HG03175 (cell line): ENCODE measurements around the gene PSPH.
A peak's percentile ranks its signal among the peaks of the same experiment; 100 is the strongest.

Experiments used
- ATAC-seq: cut with Tn5 transposase; IDR thresholded peaks from one replicate; pipeline ENCODE4 v1.9.1; 2021; ENCODE audit warnings: mild to moderate bottlenecking, moderate library complexity; ENCODE audit not compliant: unreplicated experiment

Gene PSPH

DNA sequence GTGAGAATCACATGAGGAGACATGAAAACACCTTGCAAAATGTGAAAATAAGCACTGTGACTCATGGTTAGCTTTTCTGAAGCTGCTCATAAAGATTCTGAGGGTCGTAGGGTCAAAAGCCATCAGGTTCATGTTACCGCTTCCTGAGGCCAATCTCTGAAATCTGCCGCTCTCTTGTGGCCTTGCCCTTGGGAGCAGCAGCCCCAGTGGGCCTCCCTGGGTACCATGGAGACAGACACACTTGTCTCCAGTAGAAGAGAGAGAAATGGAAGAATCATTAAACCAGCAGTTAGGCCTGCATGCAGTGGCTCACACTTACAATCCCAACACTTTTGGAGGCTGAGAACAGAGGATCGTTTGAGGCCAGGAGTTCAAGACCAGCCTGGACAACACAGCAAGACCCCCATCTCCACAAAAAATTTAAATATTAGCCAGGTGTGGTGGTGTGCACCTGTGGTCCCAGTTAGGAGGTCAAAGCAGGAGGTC lies 44.0 kb downstream of the PSPH start:
- ATAC-seq = no peak

DNA sequence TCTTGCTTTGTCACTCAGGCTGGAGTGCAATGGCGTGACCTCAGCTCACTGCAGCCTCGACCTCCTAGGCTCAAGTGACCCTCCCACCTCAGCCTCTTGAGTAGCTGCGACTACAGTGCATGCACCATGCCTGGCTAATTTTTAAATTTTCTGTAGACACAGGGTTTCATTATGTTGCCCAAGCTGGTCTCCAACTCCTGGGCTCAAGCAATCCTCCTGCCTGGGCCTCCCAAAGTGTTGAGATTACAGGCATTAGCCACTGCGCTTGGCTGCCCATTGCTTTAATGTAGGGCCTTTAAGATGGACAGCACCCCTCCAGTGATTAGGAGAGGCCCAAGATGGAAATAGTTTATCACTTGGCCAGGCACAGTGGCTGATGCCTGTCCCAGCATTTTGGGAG lies 47.5 kb downstream of the PSPH start:
- no peak for ATAC-seq

DNA sequence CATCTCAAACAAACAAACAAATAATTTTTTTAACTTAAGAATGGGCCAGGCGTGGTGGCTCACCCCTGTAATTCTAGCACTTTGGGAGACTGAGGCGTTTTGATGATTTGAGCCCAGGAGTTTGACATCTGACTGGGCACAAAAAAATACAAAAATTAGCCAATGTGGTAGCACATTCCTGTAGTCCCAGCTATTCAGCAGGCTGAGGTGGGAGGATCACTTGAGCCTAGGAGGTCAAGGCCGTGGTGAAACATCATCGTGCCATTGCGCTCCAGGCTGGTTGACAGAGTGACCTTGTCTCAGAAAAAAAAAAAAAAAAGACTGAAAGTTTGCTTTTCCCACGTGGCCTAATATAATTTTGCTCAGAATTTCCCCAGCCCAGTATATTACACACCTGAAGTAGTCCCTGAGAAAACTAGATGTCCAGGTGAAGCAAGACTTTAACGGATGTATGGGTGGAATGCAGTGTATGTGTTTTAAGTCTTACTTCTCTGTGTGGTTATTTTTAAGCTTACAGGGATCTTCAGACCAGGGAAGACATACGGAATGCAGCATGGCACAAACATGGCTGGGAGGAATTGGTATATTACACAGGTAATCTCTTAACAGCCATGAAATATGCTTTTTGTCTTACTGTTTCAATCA lies 54.3 kb downstream of the PSPH start:
- ATAC-seq = no peak

DNA sequence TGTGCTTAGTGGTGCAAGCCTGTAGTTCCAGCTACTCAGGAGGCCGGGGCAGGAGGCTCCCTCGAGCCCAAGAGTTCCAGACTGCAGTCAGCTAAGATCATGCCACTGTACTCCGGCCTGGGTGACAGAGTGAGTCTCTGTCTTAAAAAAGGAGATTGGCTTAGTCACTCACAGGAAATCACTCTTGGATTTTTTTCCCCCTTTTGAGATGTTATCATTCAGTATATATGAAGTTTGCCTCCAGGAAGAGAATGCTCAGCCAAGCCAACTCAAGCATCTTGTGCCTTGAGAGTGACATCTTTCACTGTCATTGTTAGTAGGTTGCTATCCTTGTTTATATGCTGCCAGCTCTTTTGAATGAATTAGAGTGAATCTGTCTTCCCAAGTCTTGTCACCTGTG lies 58.9 kb downstream of the PSPH start:
- ATAC-seq = no peak

DNA sequence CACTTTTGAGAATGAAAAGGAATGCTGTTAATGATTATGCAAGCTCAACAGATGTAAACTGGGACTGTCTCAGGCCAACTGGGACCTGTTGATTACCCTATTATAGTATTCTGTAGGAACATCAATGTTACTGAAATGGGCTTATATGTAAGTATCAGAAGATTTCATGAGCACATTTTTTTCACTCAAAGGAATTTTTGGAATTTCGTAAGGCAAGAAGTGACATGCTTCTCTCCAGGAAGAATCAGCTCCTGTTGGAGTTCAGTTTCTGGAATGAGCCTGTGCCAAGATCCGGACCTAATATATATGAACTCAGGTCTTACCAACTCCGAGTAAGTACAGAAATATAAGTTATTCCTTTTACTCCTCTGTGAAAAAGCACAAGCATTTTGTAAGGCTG lies 67.7 kb downstream of the PSPH start:
- ATAC-seq = no peak

DNA sequence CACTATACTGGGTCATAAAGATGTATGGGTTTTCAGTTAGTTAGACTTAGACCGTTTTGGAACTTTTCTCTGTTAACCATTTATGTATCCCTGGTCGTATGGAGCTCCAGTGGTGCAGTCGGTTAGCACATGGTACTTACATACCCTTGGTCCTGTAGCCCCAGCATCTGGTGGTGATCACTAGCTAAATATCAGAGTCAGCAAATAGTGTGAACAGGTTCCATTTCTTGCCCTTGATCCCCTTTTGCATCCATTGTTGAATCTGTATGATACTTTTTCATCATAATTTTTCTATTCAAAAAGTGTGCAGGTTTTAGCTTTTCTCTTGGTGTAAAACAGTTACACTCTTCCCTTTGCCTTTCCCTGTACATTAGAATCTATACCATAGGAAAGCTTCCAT lies 71.0 kb downstream of the PSPH start:
- no peak for ATAC-seq

DNA sequence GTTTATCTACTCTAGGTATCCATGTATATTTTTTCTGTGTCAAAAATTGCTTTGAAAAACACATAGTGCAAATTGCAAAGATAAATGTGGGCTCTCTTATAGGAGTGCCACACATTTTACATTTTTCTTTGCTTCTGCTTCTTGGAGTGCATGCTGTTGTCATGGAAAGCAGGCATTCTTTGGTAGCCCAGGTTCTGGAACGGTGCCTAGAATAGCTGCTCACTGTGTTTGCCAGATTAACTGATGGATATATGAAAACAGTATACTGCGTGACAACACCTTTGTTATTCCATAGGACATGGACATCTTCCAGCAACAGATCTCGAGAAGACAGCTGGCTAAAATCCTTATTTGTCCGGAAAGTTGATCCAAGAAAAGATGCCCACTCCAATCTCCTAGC lies 73.4 kb downstream of the PSPH start:
- ATAC-seq = no peak

DNA sequence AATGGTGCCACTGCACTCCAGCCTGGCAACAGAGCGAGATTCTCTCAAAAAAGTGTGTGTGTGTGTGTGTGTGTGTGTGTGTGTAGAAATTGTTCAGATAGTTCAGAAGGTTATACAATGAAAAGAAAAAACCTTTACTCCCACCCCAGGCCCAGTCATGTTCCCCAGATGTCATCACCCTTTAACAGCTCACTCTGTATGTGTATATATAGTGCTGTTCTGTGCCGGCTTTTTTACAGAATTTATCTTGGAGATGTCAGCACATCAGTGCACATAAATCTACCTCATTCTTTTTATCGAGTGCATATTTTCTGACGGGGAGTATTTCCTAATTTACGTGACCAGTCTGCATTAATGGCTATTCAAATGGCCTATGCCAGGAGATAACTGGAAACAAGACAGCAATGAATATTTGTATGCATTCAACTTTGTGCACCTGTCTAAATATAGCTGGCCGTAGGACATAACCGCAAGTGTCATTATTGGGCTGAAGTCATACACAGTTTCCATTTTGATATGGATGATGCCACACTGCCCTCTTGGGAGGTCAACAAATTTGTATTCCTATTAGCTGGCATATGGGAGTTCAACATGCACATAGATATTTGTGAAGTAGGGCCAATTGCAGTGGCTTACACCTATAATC lies 75.1 kb downstream of the PSPH start:
- no peak for ATAC-seq

DNA sequence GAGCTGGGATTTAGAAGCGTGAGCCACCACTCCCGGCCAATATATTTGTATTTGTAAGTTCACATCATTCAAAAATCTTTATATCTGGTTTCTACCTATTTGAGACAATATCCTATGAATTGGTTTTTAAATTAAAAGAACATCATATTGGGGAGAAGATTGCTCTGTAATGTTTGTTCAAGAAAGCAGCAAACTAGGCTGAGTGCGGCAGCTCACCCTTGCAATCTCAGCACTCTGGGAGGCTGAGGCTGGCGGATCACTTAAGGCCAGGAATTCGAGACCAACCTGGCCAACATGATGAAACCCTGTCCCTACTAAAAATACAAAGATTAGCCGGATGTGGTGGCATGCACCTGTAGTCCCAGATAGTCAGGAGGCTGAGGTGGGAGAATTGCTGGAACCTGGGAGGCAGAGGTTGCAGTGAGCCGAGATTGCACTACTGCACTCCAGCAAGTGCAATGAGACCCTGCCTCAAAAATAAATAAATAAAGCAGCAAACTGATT lies 77.4 kb downstream of the PSPH start:
- ATAC-seq = no peak

DNA sequence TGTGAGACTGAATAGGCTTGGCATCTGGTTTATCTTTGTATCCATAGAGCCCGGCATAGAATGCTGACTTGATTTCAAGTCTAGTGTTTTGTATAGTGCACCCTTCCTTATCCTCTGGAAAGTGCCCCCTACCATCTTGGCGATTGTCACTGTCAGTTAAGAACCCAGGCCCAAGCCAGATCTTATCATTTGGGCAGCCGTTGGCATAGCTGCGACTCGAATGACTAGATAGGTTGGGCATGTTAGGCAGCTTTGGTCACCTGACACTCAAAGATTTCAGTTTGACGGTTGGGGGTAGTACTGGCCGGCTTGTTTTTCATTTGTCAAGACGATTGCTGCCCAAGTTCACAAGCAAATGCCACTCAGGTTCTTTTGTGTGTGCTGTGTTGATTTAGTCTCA lies 80.3 kb downstream of the PSPH start:
- no peak for ATAC-seq

DNA sequence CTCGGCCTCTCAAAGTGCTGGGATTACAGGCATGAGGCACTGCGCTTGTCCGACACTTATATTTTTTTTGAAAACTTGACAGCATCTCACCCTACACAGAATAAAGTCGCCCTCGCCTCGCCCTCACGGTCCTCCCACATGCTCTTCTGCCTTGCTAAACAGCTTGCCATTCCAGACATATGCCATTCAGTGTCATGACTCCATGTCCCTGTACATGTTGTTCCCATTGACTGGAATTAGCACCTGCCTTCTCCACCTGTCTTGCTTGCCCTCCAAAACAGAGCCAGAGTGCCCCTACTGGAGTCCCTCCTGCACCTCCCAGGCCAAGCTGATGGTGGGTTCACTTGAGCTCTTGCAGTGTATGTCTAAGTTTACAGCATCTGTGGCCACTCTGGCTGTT lies 80.7 kb downstream of the PSPH start:
- no peak for ATAC-seq

DNA sequence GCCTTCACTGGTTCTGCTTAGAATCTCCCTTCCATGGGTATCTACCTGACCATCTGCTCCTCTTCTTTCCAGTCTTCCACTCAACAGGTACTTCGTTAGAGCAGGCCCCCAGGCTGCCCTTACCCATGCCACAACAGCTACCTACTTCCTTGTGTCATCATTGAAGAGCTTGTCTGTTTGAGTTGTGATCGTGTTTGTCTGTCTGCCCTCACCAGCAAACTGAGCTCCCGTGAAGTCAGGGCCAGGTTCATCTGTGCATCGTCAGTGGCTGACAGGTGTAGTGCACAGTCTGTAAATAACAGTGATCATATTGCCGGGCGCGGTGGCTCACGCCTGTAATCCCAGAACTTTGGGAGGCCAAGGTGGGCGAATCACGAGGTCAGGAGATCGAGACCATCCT lies 81.9 kb downstream of the PSPH start:
- no peak for ATAC-seq

DNA sequence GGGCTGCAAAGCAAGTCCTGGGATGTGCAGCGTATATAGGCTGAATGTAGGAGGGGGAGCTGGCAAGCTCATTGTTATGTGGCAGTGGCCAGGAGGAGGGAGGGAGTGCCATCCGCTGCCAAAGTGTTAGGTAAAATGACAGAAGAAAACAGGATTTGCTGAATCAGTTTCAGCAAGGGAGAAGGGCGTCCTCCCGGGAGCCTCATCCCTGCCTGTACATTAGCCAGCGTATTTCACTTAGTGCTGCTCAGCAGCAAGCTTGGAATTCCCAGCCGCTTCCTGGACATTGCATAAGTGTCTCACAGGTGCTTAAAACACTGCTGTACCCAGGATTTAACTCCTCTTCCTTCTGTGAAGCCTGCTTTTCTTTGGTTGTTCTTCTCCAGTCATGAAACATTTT lies 84.4 kb downstream of the PSPH start:
- no peak for ATAC-seq

DNA sequence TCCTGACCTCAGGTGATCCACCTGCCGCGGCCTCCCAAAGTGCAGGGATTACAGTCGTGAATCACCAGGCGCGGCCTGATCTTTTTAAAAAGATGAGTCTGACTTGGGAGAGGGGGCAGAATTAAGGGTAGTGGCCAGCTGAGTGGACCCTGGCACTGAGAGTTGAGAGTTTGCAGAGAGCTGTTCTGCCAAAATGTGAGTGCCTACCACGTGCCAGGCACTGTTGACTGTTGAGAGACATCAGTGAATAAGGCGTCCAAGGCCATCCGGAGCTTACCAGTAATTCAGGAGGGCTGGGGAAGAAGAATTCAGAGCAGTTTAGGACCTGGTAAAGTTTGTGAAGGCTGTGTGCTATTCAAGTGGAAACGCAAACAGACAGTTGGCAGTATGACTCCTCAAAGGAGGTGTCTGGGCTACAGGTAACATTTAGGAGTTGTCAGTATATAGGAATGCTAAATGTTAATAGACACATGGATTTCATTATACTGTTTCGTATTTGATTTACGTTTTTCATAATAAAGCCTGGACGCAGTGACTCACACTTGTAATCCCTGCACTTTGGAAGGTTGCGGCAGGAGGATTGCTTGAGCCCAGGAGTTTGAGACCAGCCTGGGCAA lies 85.3 kb downstream of the PSPH start:
- no peak for ATAC-seq

DNA sequence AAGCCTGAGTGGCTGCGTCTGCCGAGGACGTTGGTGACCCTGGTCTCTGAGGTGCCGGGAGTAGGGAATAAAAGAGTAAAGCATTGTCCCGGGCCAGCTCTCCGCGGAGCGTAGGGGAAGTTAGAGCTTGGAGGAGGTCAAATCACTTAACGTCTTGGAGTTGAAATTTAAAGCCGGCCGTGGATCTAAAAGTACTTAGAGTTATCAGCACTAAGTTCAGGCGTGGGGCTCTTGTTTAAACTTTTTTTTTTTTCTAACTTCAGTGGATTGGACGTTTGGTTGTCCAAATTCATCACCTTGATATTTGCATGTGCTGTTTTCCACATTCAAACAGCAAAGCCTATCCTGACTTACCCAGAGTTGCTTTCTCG lies 86.2 kb downstream of the PSPH start:
- ATAC-seq = no peak

DNA sequence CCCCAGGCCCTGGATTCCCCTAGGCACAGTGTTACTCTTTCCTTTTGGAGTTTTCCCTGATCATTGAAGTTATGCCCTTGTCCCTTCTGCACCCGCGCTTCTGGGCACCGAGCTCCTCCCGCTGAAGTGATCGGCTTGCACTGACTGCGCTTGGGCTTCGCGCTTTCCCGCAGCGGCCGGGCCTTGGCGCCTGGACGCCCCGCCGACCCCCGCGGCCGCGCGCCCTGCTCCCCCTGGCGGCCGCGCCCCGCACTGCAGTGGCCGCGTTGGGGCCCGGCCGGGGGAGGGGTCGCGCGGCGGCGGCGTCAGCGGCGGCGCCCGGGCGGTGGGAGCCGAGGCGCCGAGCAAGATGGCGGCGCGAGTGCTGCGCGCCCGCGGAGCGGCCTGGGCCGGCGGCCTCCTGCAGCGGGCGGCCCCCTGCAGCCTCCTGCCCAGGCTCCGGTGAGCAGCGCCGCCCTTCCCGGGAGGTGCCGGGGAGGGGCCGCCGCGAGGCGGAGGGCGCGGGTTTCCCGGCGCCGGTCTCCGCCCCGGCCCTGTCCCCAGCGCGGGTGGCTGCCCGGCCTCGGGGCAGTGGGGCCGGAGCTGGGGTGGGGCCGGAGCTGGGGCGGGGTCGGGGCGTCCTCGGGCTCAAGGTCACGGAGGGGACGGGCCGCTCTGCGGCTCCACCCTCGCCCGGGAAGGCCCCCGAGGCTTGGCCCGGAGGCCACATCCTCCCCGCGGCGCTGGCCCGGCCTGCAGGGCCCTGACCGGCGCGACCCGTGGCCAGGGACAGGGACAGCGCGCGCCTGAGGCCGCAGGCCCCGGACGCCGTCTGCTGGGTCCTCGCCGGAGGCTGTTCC lies 86.8 kb downstream of the PSPH start, which contains the start of gene NIPSNAP2:
NIPSNAP2 (plus strand) TSS at position 325 of the 839 bp plus-strand sequence; CDS start at position 350, 25 bp downstream.
- ATAC-seq = peak; percentile 78

DNA sequence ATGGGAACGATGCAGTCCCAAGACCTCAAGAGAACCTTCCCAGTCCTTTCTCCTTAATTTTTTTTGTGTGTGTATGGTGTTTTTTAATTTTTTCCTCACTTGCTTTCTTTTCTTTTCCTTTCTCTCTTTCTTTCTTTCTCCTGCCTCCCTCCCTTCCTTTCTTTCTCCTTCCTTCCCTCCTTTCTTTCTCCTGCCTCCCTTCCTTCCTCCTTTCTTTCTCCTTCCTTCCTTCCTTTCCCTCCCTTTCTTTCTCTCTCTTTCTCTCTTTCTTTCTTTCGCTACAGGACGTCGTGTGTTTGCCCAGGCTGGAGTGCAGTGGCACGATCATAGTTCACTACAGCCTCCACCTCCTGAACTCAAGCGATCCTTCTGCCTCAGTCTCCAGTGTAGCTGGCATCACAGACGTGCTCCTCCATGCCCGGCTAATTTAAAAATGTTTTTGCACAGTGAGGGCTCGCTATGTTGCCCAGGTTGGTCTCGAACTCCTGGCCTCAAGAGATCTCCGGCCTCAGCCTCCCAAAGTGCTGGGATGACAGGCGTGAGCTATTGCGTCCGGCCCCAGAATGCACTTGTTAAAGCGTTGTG lies 87.6 kb downstream of the PSPH start:
- ATAC-seq = no peak

DNA sequence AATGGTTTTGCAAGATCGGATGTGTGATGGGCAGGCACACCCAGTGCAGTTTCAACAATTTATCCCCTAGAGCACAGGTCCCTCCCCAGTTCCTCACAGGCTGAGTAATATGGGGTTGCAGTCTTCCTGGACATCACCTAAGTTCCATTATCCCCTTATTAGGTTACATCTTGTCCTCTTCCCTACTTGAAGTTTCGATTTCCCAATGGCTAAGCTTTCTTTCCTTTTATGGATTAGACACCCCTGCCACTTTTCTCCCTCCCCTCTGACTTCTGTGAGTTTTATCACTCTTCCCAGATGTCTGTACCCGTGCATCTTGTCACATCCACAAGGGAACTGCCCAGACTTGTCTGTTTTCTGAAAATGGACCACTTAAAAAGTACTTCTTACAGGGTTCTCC lies 89.2 kb downstream of the PSPH start:
- no peak for ATAC-seq
